Naive thymus-derived CD4-positive, alpha-beta T cell (primary cell): ENCODE measurements around the gene LGALS14. TPM values are rescaled to one million over a fixed set of nuclear protein-coding genes. Genes with fewer than 3 reads are reported as not detected.
A peak's percentile ranks its signal among the peaks of the same experiment; 100 is the strongest.

ENCODE experiments used
- ATAC-seq: fragments of 150-1000 bp; cut with Tn5 transposase; 2 replicates; pipeline ENCODE4 v1.10.0; 2021; ENCODE audit warnings: mild to moderate bottlenecking, moderate library complexity
- CTCF ChIA-PET: fragments of 350-600 bp; sonication (Branson Sonifier 250); formaldehyde crosslinking; loops from one replicate; lab custom pipeline; 2021; ENCODE audit warnings: antibody characterized with exemption; lab: Charles Lee
- POLR2A ChIA-PET: fragments of 350-600 bp; sonication (Branson Sonifier 250); formaldehyde crosslinking; loops from one replicate; lab custom pipeline; 2021; ENCODE audit warnings: antibody characterized with exemption, inconsistent platforms; lab: Charles Lee
- DNase-seq, 9 donors: peaks; one replicate each; pipeline versions ENCODE4 v3.0.0 to v3.0.0-alpha.2; 2020 to 2022; ENCODE audit warnings: mixed read lengths in 1 of 9
- H3K27ac ChIP-seq: one replicate; pipeline ENCODE4 v1.7.0; 2013; ENCODE audit warnings: mild to moderate bottlenecking, low read depth, low read length, moderate library complexity
- H3K27me3 ChIP-seq, 2 donors: one replicate each; pipeline ENCODE4 v1.7.0; 2013; ENCODE audit warnings: low read length in 2 of 2, mild to moderate bottlenecking in 2 of 2, moderate library complexity in 2 of 2; ENCODE audit not compliant: control insufficient read depth in 2 of 2, insufficient read depth in 2 of 2
- H3K36me3 ChIP-seq, 3 experiments: 1 replicate in 2 of 3; 2 replicates in 1 of 3; pipeline ENCODE4 v1.7.0; 2013; ENCODE audit warnings: low read length in 3 of 3, mild to moderate bottlenecking in 3 of 3, moderate library complexity in 1 of 3; ENCODE audit not compliant: insufficient read depth in 3 of 3, control insufficient read depth in 2 of 3
- H3K4me1 ChIP-seq, 2 donors: one replicate each; pipeline ENCODE4 v1.7.0; 2013; ENCODE audit warnings: low read length in 2 of 2, mild to moderate bottlenecking in 2 of 2, moderate library complexity in 1 of 2; ENCODE audit not compliant: control insufficient read depth in 2 of 2, insufficient read depth in 2 of 2
- H3K4me3 ChIP-seq: 2 replicates; pipeline ENCODE4 v1.7.0; 2013; ENCODE audit warnings: mild to moderate bottlenecking, low read length
- H3K9me3 ChIP-seq, 3 experiments: 1 replicate in 2 of 3; 2 replicates in 1 of 3; pipeline ENCODE4 v1.7.0; 2013; ENCODE audit warnings: low read length in 3 of 3; ENCODE audit not compliant: control insufficient read depth in 2 of 3
- H3K27ac Mint-ChIP-seq, 9 donors: one replicate each; pipeline ENCODE4 v1.8.0; 2020 to 2022; ENCODE audit warnings: mixed read lengths in 9 of 9, mild to moderate bottlenecking in 8 of 9, moderate library complexity in 5 of 9, inconsistent platforms in 2 of 9
- H3K27me3 Mint-ChIP-seq, 5 donors: one replicate each; pipeline ENCODE4 v1.8.0; 2021 to 2022; ENCODE audit warnings: mixed read lengths in 5 of 5, mild to moderate bottlenecking in 1 of 5
- H3K36me3 Mint-ChIP-seq, 5 donors: one replicate each; pipeline ENCODE4 v1.8.0; 2020 to 2022; ENCODE audit warnings: mixed read lengths in 5 of 5, mild to moderate bottlenecking in 3 of 5, inconsistent platforms in 1 of 5
- H3K4me1 Mint-ChIP-seq, 7 donors: one replicate each; pipeline ENCODE4 v1.8.0; 2020 to 2022; ENCODE audit warnings: mixed read lengths in 7 of 7, mild to moderate bottlenecking in 3 of 7, inconsistent platforms in 1 of 7
- H3K4me3 Mint-ChIP-seq, 10 donors: one replicate each; pipeline ENCODE4 v1.8.0; 2020 to 2022; ENCODE audit warnings: mild to moderate bottlenecking in 10 of 10, mixed read lengths in 10 of 10, moderate library complexity in 6 of 10, inconsistent platforms in 2 of 10
- H3K9me3 Mint-ChIP-seq, 11 donors: one replicate each; pipeline ENCODE4 v1.8.0; 2020 to 2022; ENCODE audit warnings: mixed read lengths in 11 of 11, mild to moderate bottlenecking in 4 of 11, inconsistent platforms in 1 of 11, moderate library complexity in 1 of 11
- intact Hi-C, 2 donors: fragments of 100-400 bp; cut with micrococcal nuclease; formaldehyde crosslinking; loops; one replicate each; pipeline ENCODE4 v1.15.1; 2023
- polyA plus RNA-seq, 2 donors: library from polyadenylated mRNA; unstranded; fragments of 300-500 nt; fragmentation: Illumina TruSeq; gene quantifications; one replicate each; pipeline ENCODE4 v1.2.3, GENCODE V29; 2021
- total RNA-seq, 6 experiments: library from RNA in 5 of 6; stranded (reverse) in 5 of 6; gene quantifications; 1 replicate in 5 of 6; 2 replicates in 1 of 6; pipeline ENCODE4 v1.2.3 and lab custom pipeline; 2021 to 2026

LGALS14 gene
- total and polyA plus RNA-seq, 7 experiments from 2014 or later, result 0.41 to 1.1 (median 0.72) TPM; not detected in 4

- peaks cover 0 to 6% (median 0%) of the 10 kb centered on the region in 11 donors for H3K9me3 Mint-ChIP-seq
- H3K36me3 ChIP-seq, result no peaks in the 10 kb centered on the region
- intact Hi-C loops, result loop anchor here in 1 of 2 donors (5.0 kb wide), 1 partner anchor 33 kb away; no protein-coding TSS in a partner anchor
- H3K27me3 ChIP-seq, result no peaks in the 10 kb centered on the region
- POLR2A ChIA-PET, result interaction anchor here (1.2 kb wide), 1 partner anchor 295 kb away, joined by 3 read pairs; the partner anchor contains the start of gene SUPT5H
- peaks cover 0 to 9% of the 10 kb centered on the region in 2 donors for H3K4me1 ChIP-seq
- H3K9me3 ChIP-seq, result no peaks in the 10 kb centered on the region
- H3K27ac Mint-ChIP-seq, result peak overlapping the region in 5 of 9 donors; percentile 2 to 76 (median 37)
- H3K36me3 Mint-ChIP-seq, result peaks cover 0 to 7% (median 0%) of the 10 kb centered on the region in 5 donors
- H3K27ac ChIP-seq, result no peak overlapping the region
- peak overlapping the region in 6 of 10 donors; percentile 2 to 65 (median 53) for H3K4me3 Mint-ChIP-seq
- ATAC-seq (no peak), DNase-seq (no peak)
- CTCF ChIA-PET, result interaction anchor here (0.9 kb wide), 1 partner anchor 67 kb away, joined by 4 read pairs; no protein-coding TSS in a partner anchor
- no peak overlapping the region for H3K4me3 ChIP-seq
- peaks cover 0 to 25% (median 0%) of the 10 kb centered on the region in 5 donors for H3K27me3 Mint-ChIP-seq
- H3K4me1 Mint-ChIP-seq, result peaks cover 14 to 46% (median 32%) of the 10 kb centered on the region in 7 donors
These were observed 36.1 kb downstream of the LGALS14 start for GRCh38 chr19:39740395-39740794.

- Mint-ChIP-seq H3K27me3 (peaks cover 0 to 32% (median 6%) of the 10 kb centered on the region in 5 donors), H3K27ac (no peak overlapping the region), H3K36me3 (peaks cover 0 to 9% (median 0%) of the 10 kb centered on the region in 5 donors), H3K4me3 (no peak overlapping the region), H3K9me3 (peaks cover 0 to 6% (median 0%) of the 10 kb centered on the region in 11 donors), H3K4me1 (peaks cover 0 to 7% (median 0%) of the 10 kb centered on the region in 7 donors)
- ATAC-seq (peak; percentile 51), DNase-seq (no peak)
- H3K4me3 ChIP-seq, result no peak overlapping the region
- H3K36me3 ChIP-seq, result no peaks in the 10 kb centered on the region
- no peaks in the 10 kb centered on the region for H3K4me1 ChIP-seq
- no peak overlapping the region for H3K27ac ChIP-seq
- ChIA-PET POLR2A (no interaction called here), CTCF (no interaction called here)
- intact Hi-C loops, result no loop called here
- H3K27me3 ChIP-seq, result no peaks in the 10 kb centered on the region
- H3K9me3 ChIP-seq, result no peaks in the 10 kb centered on the region
These were observed 41.4 kb downstream of the LGALS14 start for GRCh38 chr19:39745643-39746042.

- Mint-ChIP-seq H3K27ac (no peak overlapping the region), H3K27me3 (peaks cover 0 to 31% (median 6%) of the 10 kb centered on the region in 5 donors), H3K4me1 (peaks cover 0 to 5% (median 0%) of the 10 kb centered on the region in 7 donors), H3K4me3 (no peak overlapping the region), H3K36me3 (peaks cover 0 to 7% (median 0%) of the 10 kb centered on the region in 5 donors), H3K9me3 (peaks cover 0 to 6% (median 0%) of the 10 kb centered on the region in 11 donors)
- intact Hi-C loops, result no loop called here
- ChIA-PET CTCF (no interaction called here), POLR2A (no interaction called here)
- no peaks in the 10 kb centered on the region for H3K9me3 ChIP-seq
- H3K27me3 ChIP-seq, result no peaks in the 10 kb centered on the region
- H3K27ac ChIP-seq, result no peak overlapping the region
- H3K4me3 ChIP-seq, result no peak overlapping the region
- no peaks in the 10 kb centered on the region for H3K36me3 ChIP-seq
- ATAC-seq (no peak), DNase-seq (no peak)
- H3K4me1 ChIP-seq, result no peaks in the 10 kb centered on the region
These were observed 42.7 kb downstream of the LGALS14 start for GRCh38 chr19:39746836-39747529.

- Mint-ChIP-seq H3K4me1 (peaks cover 0 to 3% (median 0%) of the 10 kb centered on the region in 7 donors), H3K9me3 (no peaks in the 10 kb centered on the region), H3K36me3 (peaks cover 0 to 2% (median 0%) of the 10 kb centered on the region in 5 donors), H3K27ac (no peak overlapping the region), H3K27me3 (peaks cover 0 to 16% (median 6%) of the 10 kb centered on the region in 5 donors), H3K4me3 (no peak overlapping the region)
- DNase-seq (no peak), ATAC-seq (no peak)
- H3K9me3 ChIP-seq, result no peaks in the 10 kb centered on the region
- H3K4me1 ChIP-seq, result no peaks in the 10 kb centered on the region
- no peaks in the 10 kb centered on the region for H3K36me3 ChIP-seq
- ChIA-PET POLR2A (no interaction called here), CTCF (no interaction called here)
- no peak overlapping the region for H3K27ac ChIP-seq
- intact Hi-C loops, result no loop called here
- no peak overlapping the region for H3K4me3 ChIP-seq
- H3K27me3 ChIP-seq, result no peaks in the 10 kb centered on the region
These were observed 45.7 kb downstream of the LGALS14 start for GRCh38 chr19:39749981-39750380.

- POLR2A ChIA-PET, result no interaction called here
- no peaks in the 10 kb centered on the region for H3K27me3 ChIP-seq
- ATAC-seq, result no peak
- no peaks in the 10 kb centered on the region for H3K4me1 ChIP-seq
- no peak overlapping the region for H3K4me3 Mint-ChIP-seq
- CTCF ChIA-PET, result no interaction called here
- DNase-seq, result no peak
- H3K4me1 Mint-ChIP-seq, result no peaks in the 10 kb centered on the region
- H3K36me3 ChIP-seq, result no peaks in the 10 kb centered on the region
- H3K9me3 ChIP-seq, result no peaks in the 10 kb centered on the region
- H3K9me3 Mint-ChIP-seq, result no peaks in the 10 kb centered on the region
- H3K36me3 Mint-ChIP-seq, result peaks cover 0 to 2% (median 0%) of the 10 kb centered on the region in 5 donors
- intact Hi-C loops, result no loop called here
- H3K27me3 Mint-ChIP-seq, result peaks cover 0 to 13% (median 8%) of the 10 kb centered on the region in 5 donors
- H3K4me3 ChIP-seq, result no peak overlapping the region
- no peak overlapping the region for H3K27ac Mint-ChIP-seq
- no peak overlapping the region for H3K27ac ChIP-seq
These were observed 48.1 kb downstream of the LGALS14 start for GRCh38 chr19:39752390-39752789.

GRCh38 chr19:39752795-39753194 is 48.5 kb downstream of the LGALS14 start:
- Mint-ChIP-seq H3K4me3 (no peak overlapping the region), H3K36me3 (peaks cover 0 to 2% (median 0%) of the 10 kb centered on the region in 5 donors), H3K4me1 (no peaks in the 10 kb centered on the region), H3K9me3 (no peaks in the 10 kb centered on the region), H3K27ac (no peak overlapping the region), H3K27me3 (peaks cover 2 to 15% (median 8%) of the 10 kb centered on the region in 5 donors)
- H3K36me3 ChIP-seq, result no peaks in the 10 kb centered on the region
- no peak overlapping the region for H3K4me3 ChIP-seq
- ATAC-seq (no peak), DNase-seq (no peak)
- H3K27ac ChIP-seq, result no peak overlapping the region
- intact Hi-C loops, result no loop called here
- ChIA-PET POLR2A (interaction anchor here (1.1 kb wide), 1 partner anchor 76 kb away, joined by 4 read pairs; no protein-coding TSS in a partner anchor), CTCF (no interaction called here)
- no peaks in the 10 kb centered on the region for H3K4me1 ChIP-seq
- H3K9me3 ChIP-seq, result no peaks in the 10 kb centered on the region
- no peaks in the 10 kb centered on the region for H3K27me3 ChIP-seq
